NCI-H146 (cell line): ENCODE data around the gene PDE1C.
"Not testable (repeated sequence)": the region's sequence is repeated elsewhere in the genome, so short reads cannot be mapped to it uniquely, and the experiment has no call there.

ENCODE experiments used
- DNase-seq: peaks from one replicate; lab custom pipeline; 2025; lab: John Stamatoyannopoulos, UW

Gene PDE1C

DNA sequence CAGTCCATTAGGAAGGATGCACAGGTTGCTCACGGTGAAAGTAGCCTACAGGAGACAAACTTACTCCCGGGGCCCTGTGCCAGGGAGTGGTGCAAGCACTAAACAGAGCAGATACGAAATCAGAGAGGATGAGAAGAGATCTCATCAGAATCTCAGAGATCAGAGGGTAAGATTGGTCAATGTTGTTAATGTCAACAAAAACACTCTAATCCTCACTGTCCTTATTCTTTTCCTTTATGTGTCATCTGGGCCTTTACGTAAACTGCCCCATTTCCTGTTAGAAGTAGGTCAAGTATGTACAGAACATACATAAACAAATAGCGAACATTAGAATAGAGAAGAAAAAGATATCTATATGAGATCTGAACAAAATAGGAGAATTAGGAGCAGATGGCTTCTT is 220.1 kb downstream of the PDE1C start:
- DNase-seq = no peak

DNA sequence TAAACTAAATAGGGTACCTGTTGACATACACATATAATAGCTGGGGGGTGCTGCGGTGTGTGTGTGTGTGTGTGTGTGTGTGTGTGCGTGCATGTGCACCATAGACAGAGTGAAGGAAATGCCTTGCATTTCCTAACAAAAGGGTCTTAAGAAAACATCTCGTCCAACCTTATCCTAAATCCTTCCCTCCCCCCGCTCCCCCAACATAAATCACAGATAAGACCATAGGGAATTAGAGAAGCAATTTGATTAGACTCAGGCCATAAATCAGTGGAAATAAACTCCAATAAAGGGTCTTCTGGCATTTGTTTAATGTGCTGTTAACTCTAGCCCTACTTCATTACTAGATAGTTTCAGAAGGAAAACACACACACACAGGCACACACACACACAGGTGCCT is 234.7 kb downstream of the PDE1C start:
- no peak for DNase-seq

DNA sequence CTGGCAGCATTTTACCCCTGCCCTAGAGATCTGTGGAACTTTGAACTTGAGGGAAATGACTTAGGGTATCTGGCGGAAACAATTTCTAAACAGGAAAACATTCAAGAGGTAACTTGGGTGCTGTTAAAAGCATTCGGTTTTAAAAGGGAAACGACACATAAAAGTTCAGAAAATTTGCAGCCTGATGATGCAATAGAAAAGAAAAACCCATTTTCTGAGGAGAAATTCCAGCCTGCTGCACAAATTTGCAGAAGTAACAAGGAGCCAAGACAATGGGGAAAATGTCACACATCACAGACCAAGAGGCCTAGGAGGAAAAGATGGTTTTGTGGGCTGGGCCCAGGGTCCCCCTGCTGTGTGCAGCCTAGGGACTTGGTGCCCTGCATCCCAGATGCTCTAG is 236.6 kb downstream of the PDE1C start:
- not testable (repeated sequence) for DNase-seq

DNA sequence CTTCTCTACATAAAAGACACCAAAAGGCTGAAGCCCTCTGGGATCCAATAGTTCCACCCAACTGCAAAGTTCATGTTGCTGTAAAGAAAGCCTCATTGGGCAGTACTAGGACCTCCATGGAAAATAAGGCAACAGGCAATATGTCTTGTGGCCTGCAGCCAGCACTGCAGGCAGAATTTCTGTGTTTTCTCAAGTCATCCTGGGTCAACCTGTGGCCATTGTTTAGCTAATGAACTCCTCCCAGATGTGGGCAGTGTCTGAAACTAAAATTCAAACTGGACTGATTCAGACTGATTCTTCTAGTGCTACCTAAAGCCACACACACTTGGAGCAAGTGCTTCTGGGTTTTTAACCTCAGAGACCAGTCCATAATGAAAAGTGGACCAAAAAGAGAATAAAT is 241.7 kb downstream of the PDE1C start:
- no peak for DNase-seq

DNA sequence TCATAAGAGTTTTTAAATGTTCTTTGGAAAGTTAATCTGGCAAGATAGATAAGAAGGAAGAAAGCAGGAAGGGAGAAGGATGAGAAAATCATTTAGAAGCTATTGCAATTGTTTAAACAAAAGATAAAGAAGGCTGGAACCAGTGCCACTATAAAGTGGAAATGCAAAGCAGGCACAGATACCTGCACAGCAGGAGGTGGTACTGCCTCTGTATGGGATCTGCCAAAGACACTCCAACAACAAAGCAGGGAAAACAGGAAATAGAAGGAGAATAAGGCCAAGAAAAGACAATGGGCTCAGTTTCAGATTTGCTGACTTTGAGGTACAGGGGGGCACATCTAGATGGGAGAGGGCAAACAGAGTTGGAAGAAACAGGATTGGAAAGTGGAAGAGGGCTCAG is 244.6 kb downstream of the PDE1C start:
- no peak for DNase-seq

DNA sequence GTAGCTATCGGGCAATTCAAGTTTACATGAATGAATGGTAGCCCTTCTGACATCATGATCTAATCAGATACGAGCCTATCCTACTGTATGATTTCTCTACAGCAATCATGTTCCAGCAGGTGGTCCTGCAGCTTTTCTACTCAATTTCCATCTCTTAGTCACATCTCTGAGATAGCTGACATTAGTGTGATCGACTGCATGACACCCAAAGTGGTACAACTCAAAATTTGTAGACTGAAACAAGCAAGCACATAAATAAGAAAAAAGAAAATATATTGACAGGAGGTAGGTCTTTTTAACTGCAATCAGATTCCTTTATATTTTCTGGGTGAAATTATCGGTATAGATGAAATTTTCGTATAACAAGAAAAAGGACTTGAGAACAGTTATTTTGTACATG is 251.2 kb downstream of the PDE1C start:
- no peak for DNase-seq

DNA sequence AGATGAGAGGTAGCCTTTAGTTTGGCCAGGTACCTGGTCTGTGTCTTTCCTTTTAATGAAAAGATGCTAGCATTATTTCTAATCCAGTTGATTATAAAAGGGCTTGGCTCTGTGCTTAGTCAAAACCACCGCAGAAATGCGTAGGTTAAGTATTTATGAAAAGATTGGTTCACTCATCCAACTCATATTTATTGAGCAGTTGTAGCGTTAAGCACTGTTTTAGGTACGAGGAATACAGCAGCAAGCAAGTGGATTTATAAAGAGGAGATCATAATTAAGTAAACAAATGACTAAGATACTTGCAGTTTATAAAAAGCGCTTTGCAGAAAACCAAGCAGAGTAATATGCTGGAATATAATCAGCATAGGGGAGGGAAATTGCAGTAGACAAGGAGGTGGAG is 253.4 kb downstream of the PDE1C start:
- DNase-seq = no peak

DNA sequence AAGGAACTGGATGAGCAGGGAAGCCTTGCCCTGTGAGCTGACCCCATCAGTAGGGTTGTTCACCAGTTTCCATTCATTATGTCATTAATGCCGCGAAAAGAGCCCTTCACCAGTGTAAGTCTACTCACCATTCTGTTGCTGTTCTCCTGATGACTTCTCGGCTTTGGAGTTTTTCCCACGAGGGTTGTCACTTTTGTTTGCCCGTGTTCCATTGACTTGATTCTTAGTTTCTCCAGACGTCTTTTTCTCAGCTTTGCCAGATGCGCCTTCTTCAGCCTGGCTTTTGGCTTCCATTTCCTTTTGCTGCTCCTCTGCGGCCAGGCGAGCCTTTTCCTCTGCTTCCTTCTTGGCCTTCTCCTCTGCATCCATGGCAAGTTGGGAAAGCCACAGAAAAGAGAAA is 254.4 kb downstream of the PDE1C start:
- DNase-seq = no peak

DNA sequence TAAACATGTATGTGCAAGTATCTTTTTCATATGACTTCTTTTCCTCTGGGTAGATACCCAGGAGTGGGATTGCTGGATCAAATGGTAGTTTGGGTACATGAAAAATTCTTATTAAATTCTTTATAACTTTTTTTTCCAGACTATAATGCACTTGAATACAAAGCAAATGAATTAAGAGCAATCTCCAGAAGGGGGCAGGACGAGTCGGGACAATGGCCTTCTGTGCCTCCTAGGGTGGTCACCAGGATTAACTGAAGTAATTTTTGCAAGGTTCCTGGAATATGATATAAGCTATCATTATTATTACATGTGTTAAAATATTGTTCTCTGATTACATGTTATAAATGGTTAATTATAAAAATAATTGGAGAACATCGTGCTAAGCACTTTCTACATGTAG is 256.0 kb downstream of the PDE1C start:
- no peak for DNase-seq

DNA sequence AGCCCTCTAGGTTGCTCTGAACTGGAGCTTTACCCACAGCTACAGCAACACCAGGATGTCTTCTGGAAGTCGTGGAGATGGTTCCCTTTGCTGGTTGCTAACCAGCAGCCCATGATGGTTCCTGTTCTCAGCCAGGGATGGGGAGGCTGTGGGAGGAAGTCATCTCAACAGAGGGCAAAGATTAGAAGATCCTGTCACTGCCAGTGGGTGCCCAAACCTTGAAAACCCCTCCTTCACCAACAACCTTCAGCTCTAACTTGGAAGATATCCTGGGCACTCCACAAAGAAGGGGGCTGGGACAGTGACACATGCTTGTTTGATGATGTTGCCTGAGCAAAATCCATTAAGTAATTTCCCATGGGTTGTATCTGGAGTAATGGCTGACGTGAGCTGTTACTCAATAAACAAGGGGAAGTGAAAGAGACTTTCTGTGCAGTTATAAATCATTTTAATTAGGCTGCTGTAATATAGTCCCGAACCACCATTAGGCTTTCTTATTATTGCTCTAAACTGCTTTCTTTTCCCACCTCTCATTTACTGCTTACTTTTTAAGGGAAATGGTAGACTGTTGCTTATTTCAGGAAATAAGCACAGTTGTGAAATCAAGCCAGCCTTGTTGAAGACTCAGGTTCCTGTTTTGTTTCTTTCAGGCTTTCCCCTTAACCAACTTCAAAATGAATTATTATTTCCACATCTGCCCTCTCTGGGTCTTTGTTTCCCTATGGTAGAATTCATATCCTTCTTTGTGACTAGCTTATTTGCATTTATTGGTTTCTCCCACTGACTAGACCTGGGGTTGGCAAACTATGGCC is 258.4 kb downstream of the PDE1C start:
- DNase-seq = no peak

DNA sequence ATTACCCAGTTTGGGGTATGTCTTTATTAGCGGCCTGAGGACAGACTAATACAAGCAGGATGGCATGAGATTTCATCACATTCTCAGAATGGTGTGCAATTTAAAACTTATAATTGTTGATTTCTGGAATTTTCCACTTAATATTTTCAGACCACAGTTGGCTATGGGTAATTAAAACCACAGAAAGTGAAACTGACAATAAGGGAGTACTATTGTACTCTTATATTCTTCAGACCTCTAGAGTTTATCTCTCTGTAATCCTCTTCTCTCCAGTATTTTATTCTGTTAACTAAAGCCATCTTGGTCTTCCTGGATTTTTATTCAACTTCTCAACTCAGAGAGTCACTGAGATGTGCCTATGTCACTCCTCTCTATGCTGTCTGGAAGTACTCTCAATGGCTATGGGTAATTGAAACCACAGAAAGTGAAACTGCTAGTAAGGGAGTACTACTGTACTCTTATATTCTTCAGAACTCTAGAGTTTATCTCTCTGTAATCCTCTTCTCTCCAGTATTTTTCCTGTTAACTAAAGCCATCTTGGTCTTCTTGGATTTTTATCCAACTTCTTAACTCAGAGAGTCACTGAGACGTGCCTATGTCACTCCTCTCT is 264.9 kb downstream of the PDE1C start:
- no peak for DNase-seq

DNA sequence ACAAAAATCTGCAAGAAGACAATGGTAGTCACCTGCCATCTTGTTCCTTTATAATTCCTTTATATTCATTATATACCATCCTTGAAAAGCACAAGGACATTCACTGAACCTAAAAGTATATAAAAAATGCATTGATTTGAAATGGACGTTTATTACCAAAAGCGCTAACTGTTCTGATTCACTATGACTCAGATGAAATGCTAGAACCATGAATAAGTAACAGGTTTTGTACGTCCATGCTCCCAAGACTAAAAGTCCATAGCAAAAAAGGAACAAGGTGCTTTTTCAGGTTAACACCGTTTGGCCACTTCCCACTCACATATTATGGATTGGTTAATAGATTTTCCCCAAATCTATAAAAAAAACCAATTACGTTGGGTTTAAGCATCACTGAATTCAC is 273.8 kb downstream of the PDE1C start:
- DNase-seq = no peak

DNA sequence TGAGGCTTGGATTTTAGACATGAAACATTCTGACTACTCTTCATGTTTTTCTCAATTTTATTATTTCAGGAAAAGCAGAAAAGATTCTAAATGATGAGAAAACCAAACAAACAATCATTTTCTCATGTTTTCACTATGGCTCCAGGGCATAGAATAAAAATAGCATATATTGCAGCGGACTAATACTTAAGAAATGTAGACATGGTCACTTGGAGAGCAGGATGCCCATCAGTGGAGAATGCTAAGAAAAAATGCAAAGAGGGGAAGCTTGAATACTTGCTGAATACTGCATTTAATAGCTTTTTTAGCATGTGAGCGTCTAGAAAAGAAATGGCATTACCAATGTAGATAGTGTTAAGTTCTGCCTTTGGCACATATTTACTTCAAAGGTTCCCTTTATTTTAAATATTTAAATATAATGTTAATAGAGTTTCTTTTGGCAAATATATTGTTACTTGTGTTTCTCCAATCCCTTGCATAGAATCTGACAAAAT is 275.3 kb downstream of the PDE1C start:
- DNase-seq = no peak

DNA sequence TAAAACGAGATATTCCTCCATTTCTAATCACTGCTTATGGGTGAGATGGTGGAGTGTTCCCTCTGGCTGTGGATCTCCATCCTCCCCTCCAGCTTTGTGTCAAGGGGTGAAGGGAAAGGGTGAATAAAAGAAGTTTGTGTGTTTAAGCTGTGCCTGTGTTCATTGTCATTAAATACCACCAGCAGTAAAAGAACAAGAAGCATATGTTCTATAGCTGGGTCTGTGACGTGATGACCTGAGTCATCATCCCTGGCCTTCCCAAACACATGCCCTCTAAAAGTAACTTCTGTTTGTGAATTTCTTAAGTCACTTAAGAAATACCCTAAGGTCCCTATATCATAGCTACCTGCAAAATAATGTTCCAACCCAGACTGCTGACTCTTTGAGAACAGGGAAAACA is 278.3 kb downstream of the PDE1C start:
- DNase-seq = no peak

DNA sequence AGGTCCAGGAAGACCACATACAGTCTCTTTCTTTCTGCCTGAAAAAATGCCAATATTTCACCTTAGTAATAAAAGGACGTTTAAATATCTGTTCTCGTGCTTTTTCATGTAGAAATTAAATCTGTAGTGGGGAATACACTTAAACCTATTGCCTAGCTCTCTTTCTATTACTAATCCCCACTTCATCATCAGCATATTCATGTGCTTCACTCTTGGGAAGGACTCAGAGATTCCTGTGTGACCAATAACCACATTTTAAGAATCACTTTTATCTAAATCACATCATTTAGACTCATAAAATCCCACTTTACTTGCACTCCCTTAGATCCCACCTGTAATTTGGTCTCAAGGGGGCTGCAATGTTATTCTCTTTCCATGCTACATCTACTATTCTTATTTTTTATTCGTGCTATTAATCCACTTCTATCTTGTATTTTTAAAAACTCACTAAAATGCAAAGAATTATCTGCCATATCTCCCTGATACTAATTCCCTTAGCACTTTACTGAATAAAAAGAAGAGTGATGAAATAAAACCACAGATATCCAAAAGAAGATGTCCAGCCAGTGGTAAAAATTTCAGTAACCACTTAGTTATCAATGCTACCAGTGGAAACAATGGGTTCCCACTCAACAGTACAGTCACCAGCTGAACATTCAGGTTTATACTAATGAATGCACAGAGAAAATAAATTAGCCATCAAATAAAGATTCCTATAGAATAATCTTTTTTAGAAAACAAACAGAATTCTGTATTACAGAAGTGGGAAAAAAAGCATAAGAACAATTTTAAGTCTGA is 281.1 kb downstream of the PDE1C start:
- DNase-seq = no peak

DNA sequence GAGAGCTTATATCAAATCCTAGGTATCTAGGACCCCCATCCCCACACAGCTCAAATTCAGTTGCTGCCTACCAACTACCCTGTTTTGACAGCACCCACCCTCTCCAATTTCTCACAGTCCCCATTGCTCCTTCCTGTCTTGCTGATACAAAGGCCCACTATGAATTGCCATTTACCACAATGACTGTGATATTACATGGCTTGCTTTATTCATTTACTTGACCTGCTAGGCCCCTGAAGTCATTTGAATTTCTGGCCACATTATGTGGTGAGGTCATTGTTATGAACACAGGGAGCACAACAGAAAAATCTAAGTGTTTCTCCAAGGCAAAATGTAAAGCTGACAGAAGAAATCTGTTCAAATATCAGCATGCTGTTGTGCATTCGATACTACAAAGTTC is 281.8 kb downstream of the PDE1C start:
- DNase-seq = no peak

DNA sequence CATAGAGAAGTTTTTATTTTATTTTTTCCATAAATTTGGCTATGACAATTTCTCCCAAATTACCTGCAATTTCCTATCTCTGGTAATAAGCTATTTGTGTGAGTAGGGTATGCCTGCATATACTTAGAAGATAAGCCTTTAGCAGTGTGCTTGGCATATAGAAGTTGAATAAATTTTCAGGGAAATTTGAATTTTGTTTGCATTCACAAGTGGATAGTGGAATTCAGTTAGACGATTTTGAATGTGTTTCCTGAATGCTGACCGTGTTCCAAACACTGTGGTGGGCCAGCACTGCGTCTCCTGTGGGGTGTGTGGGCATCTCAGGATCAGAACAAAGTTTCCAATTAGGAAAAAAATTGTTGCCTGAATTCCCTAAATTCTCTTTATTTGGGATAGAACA is 283.9 kb downstream of the PDE1C start:
- no peak for DNase-seq

DNA sequence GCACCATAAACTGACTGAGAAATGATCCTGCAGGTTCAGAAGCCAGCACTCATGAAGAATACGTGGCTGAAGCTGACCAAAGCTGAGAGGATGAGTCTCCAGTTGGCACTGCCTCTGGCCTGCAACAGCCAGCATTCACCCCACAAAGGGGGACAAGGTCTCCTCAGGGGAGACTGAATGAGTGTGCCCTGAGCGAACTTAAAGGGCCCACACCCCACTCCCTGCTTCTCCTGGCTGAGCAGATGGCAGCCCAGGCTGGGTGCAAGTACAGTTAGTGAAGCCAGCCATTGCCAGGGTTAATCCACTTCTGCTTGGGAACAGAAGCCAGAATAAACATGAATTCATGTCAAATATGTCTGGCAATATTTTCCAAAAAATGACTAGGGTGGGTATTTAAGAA is 285.1 kb downstream of the PDE1C start:
- DNase-seq = no peak

DNA sequence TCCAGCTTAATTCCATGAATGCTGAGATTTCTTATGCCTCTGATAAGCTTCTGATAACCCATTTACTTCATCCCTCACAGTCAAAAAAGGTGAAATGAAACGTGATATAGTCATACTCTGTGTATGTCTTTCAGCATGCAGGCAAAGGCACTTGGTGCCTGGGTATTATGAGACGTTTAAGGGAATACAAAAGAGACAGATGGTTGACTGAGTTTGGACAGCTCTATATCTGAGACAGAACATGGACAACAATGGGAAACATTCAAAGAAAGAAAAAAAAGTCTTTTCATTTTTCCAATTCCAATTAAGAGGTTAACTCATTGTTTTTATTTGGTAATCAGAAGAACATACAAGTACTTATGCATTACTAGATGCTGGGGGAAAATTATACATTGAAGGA is 287.0 kb downstream of the PDE1C start:
- no peak for DNase-seq

DNA sequence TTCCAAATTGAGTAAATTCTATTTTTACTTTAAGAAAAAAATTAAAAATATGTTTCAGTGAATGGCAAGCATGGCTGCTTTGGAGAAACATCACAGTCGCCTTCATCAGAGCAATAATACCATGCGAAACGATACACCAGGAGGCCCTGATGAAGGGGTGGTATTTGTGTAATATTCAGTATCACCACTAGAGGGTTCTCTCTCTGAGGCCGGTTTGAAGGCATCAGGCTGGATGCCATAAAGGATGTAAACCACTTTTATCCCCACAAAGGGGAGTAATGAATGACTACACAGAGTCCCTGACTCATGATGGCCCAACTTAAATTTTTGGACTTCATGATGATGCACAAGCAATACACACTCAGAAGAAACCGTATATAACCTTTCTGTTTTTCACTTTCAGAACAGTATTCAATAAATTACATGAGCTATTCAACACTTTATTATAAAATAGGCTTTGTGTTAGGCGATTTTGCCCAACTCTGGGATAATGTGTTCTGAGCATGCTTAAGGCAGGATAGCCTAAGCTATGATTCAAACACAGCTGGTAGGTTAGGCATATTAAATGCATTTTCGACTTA is 287.7 kb downstream of the PDE1C start:
- DNase-seq = peak; percentile 34

DNA sequence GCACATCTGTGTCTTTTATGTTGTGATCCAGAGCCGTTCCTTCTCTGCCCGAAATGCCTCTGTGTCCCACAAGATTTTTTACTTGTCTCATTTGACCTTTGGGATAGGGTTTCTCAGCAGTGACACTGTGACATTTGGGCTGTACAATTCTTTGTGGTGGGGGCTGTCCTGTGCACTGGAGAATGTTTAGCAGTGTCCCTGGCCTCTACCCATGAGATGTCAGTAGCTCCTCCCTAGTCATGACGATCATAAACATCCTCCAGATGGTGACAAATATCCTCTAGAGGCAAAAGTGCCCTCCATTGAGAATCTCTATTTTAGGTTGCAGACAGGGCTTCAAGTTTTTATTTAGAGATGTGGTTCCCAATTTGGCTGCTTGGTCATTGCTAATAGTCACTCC is 291.9 kb downstream of the PDE1C start:
- no peak for DNase-seq

DNA sequence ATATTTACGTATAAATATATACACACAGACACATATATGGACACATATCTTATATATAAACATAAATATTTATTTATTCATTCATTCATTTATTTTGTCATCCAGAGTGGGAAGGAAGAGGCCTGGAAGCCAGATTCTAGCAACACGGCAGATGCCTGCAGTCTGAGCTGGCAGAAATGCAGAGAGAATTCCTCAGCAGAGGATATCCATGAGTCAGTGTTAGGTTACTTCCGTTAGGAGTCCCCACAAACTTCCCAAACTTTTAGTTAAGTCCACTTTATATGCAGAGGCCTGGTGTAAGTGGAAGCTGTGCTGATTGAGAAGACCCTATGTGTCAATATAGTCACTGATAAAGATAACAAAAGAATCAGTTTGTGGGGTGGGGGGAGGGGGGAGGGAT is 293.6 kb downstream of the PDE1C start:
- DNase-seq = no peak

DNA sequence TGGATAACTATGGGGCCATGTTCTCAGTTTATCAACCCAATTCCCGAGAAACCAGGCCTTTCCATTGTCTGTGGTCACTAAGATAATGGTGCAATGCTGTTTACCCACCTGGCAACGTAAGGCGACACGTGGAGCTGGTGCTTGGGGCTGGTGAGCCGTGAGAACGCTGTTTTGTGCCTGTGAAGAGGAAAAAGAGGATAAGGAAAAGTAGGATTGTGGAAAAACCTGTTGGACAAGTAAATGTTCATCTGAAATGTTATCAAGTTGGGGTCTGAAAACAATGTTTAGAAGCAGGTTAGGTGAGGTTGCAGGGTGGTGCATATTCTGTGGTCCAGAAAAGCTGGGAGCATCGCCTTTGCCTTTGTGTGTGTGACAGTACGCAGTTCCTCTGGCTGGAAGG is 294.7 kb downstream of the PDE1C start:
- DNase-seq = peak; percentile 35
